NCI-H446 treated with DMSO at 0.1 percent for 48 hours (cell line): Measurements from ENCODE around the gene ABHD17C.
A peak's percentile ranks its signal among the peaks of the same experiment; 100 is the strongest.
"Not testable (repeated sequence)": the region's sequence is repeated elsewhere in the genome, so short reads cannot be mapped to it uniquely, and the experiment has no call there.

Experiments
- DNase-seq: peaks from one replicate; lab custom pipeline; 2025; lab: John Stamatoyannopoulos, UW

The ABHD17C gene

DNA sequence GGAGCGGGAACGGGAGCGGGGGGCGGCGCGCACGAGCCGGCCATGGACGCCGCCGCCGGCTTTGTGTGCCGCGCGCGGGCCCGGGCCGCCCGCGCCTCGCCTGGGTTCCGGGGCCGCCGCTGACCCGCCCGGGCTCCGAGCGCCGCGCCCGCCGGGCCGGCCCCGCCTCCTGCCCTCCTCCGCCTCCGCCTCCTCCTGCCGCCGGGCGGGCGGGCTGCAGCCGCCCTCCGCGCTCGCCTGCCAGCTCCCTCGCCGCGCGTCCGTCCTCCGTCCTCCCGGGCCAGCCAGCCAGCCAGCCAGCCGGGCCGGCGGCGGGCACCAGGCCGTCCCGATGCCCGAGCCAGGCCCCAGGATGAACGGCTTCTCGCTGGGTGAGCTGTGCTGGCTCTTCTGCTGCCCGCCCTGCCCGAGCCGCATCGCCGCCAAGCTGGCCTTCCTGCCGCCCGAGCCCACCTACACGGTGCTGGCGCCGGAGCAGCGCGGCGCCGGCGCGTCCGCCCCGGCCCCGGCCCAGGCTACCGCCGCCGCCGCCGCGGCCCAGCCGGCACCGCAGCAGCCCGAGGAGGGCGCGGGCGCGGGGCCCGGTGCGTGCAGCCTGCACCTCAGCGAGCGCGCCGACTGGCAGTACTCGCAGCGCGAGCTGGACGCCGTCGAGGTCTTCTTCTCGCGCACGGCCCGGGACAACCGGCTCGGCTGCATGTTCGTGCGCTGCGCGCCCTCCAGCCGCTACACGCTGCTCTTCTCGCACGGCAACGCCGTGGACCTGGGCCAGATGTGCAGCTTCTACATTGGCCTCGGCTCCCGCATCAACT is at the start of gene ABHD17C:
ABHD17C (plus strand) TSS at position 212 of the 812 bp plus-strand sequence; CDS start at position 332, 120 bp downstream.
- peak; percentile 12 for DNase-seq

DNA sequence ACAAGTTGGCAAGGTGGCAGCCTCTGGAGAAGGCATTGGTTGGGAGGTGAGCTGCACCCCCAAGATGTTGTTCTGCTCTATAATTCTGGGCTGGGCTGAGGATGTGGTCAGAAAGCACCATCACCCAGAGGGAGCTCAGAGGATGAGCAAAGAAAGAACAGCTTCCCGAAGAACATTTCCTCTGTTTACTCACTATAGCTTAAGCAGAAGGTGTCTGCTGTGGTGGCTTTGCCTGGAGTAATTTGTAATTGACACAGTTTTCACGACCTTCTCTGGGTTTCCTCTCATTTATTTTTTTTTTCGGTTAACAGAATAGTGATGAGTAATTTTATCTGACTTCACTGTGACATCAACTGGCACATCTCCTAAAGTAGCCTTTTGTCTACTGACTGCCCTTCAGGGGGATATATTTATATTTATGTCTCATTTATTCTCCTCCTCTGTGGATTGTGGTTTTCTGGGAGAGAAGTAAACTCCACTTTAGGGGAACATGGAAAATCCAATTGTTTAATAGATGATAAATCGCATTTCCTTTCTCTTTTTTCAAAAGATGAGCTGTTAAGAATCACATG is 49.5 kb upstream of the ABHD17C start:
- DNase-seq, result no peak

DNA sequence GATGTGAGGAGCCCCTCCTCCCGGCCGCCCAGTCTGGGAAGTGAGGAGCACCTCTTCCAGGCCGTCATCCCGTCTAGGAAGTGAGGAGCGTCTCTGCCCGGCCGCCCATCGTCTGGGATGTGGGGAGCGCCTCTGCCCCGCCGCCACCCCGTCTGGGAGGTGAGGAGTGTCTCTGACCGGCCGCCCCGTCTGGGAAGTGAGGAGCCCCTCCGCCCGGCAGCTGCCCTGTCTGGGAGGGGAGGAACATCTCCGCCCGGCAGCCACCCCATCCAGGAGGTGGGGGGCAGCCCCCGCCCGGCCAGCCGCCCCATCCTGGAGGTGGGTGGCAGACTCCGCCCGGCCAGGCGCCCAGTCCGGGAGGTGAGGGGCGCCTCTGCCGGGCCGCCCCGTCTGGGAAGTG is 47.7 kb upstream of the ABHD17C start:
- not testable (repeated sequence) for DNase-seq

DNA sequence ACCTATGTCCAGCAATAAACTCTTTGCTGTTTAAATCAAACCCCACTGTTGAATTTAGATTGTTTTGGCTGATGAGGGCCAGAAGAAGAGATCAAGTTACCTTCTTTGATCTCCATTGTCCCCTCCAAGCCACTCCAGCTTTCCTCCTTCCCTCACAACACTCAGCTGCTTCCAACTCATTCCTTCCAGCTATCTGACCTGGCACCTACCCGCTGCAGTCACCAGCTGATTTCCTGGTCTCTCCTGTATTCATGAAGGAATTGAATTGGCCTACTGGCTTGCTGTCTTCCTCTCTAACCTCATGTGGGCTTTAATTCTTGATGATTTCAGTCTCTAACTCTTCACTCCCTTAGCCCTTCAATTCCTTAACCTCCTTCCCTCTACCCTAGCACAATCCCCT is 40.8 kb upstream of the ABHD17C start:
- DNase-seq, result no peak

- no peak for DNase-seq
Measured at GRCh38 chr15:80659375-80659774, 35.7 kb upstream of the ABHD17C start.

DNA sequence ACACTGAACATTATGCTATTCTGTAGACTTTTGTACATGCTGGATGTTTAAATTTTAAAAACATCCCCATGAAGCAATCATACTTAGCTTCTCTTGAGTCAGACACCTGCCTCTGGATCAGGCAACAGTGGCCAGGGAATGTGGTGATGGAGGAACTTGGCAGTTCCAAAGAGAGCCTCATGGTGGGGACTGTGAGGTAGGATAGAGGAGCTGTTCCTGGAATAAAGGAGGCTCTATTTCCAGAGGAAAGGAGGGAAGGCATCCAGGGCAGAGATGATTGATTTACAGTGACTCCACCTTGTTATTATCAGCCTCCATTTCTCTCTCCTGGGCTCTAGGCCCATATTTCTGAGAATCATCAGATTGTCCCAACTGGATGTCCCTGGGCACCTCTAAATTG is 35.0 kb upstream of the ABHD17C start:
- peak; percentile 51 for DNase-seq

GRCh38 chr15:80662129-80662528 is 33.0 kb upstream of the ABHD17C start:
- DNase-seq, result no peak

- no peak for DNase-seq
Measured at GRCh38 chr15:80662757-80663553, 32.2 kb upstream of the ABHD17C start.

GRCh38 chr15:80665151-80665550 is 30.0 kb upstream of the ABHD17C start:
- no peak for DNase-seq

DNA sequence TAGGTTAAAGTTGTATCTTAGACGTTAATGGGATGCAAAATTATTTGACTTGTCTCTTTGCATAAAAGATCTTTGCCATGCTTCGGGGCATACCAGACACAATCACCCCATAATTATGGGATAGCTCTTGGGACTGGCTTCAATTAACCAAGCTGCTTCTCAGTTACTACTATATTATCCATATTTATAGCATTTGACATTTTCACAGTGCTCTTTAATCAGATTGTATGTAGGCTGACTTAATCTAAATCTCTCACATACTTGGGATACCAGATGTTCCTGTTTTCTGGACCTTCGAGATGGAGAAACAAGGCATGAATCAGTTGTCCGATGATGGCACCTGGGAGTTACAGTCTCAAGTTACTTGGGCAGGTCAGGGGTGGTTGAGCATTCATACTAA is 27.2 kb upstream of the ABHD17C start:
- no peak for DNase-seq

DNA sequence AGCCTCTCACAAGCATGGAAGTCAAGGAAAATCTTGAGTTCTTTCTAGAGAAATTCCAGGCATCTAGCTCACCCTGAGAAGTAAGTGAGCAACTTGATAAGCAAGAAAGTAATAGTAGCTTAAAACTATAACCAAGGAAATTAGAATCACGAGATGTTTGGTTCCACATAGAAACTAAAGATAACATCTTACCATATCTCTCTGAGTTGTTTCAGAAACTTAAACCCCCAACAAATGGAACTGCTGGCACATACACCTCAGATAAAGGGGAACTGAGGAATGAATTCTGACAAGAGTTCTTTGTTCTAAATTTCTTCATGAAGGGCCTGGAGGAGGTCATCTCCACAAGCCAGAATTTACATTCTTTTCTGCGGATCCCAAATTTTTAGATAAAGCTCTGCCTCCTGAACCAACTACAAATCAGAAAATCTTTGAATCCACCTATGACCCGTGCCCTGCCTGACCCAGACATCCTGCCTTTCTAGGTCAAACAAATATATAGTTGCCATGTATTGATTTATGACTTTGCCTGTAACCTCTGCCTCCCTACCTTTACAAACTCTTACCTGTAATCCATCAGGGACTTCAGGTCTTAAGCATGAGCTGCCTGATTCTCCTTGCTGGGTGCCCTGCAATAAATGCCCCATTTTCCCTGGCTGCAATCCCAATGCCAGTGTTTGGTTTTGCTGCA is 26.4 kb upstream of the ABHD17C start:
- DNase-seq, result no peak

- DNase-seq, result no peak
Measured at GRCh38 chr15:80669663-80670273, 25.3 kb upstream of the ABHD17C start.

DNA sequence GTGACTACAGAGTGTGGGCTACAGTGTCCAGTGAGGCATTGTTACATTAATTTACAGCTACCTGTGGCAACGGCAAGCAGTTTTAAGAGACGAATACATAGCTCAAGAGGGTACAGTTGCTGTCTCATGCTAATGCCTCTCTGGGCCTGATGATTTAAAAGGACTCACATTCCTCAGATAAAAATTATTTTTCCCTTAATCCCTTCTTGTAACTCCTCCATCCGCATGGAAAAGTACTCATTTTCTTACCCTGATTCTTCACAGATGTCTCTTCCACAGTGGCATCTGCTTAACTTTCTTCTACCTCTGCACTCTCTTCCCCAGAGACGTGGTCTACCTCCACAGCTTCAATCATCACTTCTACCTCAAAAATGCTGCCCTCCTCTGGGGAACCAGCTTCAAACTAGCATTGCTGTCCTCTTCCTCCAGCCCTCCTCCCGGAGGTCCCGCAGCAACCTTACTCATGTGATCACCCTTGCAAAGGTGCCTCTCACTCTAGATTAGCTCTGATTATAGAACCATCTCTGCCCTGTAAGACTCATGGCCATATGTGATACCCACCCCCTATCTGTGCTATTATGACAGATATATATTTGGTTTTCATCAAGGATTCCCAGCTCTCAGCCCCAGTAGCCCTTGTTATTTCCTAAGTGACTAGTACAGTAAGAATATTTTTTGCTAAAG is 21.4 kb upstream of the ABHD17C start:
- no peak for DNase-seq

- no peak for DNase-seq
Measured at GRCh38 chr15:80674245-80674614, 20.9 kb upstream of the ABHD17C start.

GRCh38 chr15:80677041-80677440 is 18.1 kb upstream of the ABHD17C start:
- no peak for DNase-seq

DNA sequence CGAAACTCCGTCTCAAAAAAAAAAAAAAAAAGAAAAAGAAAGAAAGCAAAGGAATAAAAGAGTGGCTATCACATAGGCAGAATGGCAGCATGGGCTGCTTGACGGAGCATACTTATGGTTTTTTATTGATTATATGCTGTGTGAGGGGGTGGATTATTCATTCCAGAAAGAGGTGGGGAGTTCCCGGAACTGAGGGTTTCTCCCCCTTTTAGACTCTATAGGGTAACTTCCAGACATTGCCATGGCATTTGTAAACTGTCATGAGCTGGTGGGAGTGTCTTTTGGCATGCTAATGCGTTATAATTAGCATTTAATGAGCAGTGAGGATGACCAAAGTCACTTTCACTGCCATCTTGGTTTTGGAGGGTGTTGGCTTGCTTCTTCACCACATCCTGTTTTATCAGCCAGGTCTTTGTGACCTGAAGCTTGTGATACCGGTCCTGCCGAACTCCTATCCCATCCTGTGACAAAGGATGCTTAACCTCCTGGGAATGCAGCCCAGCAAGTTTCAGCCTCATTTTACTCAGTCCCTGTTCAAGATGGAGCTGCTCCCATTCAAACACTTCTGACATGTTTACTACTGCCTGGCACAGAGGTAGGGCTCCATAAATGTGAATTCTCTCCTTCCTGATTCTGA is 15.8 kb upstream of the ABHD17C start:
- no peak for DNase-seq

- no peak for DNase-seq
Measured at GRCh38 chr15:80679804-80680175, 15.3 kb upstream of the ABHD17C start.

DNA sequence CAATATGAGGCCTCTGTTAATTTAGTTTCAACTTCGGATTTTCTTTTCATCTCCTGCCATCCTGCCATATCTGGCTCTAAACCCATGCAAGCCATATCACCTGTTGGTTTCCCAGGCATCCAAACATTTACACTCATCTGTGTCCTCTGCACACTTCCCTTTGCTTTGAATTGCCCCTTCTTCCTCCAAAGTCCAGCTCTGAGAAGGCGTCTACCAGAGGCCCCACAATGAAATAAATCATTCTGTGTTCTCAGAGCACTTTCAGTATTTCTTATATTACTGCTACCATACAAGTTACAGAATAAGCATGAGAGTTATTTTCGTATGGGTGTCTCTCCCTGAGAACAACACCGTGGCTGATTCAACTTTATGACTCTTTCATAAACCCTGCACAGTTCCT is 12.9 kb upstream of the ABHD17C start:
- DNase-seq, result no peak

DNA sequence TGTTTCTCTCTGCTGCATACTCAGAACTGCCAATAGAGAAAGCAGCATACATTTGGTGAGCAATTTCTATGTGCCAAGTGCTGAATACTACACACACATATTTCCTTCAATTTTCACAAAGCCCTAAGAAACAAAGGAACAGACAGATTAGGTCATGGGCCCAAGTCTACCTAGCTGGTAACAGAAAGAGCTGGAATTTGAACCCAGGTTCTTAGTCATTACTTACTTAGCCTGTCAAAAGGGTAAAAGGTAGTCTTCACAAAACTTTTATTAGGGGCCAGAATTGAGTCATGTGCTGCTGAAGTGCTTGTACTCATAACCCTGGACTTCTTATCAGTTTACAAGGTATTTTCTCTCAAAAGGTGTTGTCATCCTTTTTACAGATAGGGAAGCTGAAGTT is 10.4 kb upstream of the ABHD17C start:
- DNase-seq, result no peak

GRCh38 chr15:80685628-80686027 is 9.5 kb upstream of the ABHD17C start:
- no peak for DNase-seq

DNA sequence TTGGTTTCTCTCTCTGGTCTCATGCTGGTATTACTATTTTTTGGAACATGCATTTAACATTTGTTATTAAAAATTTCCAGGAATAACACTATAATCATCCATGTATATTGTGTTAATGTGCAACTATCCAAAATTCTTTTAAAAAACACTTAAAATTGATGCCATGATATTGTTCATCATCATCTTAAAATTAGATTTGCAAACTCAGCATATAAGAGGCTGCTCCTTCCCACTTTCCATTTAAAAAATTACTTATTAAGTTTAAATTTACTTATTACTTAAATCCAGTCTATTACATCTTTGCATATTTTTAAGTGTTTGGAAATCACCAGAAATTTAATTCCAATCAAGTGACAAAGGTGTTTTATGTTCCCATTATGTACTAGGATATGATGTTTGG is 5.8 kb upstream of the ABHD17C start:
- DNase-seq, result no peak
